Astrocyte of the spinal cord (primary cell): ENCODE measurements around the gene NOS1AP.

Source experiments
- DNase-seq: peaks from one replicate; pipeline ENCODE4 v3.0.0; 2011; ENCODE audit warnings: low read depth, low spot score
- H3K4me3 ChIP-seq: 2 replicates; pipeline ENCODE4 v1.5.1; 2011; ENCODE audit warnings: low read depth, mild to moderate bottlenecking, low read length, moderate library complexity
- in situ Hi-C: cut with HindIII; loops from 2 replicates; pipeline ENCODE4 v1.10.0; 2017; ENCODE audit warnings: low sequenced_read_pairs
- TF ChIP-seq, protein P1 (sequence below): IDR thresholded peaks from 2 replicates; pipeline ENCODE4 v1.5.1; 2012; ENCODE audit warnings: low read depth, mild to moderate bottlenecking, low read length, inconsistent platforms

The NOS1AP gene

DNA sequence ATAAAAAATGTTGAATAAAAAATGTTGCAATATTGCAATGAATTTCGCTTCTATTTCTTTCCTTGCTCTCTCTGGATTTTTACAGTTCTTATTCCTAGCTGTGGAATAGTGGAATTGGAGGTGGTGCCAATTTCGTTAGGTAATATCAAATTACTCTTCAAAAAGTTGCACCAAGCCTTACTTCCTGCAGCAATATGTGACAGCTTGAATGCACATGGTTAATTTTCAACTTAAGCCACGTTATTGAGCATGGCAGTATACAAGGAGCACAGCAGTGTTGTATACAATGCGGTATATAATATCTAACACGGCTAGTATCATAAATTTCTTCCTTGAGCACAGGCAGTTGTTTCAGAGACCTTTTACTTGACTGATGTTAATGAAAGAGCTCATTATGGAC lies 152.5 kb downstream of the NOS1AP start:
- in situ Hi-C loops: no loop called here
- TF ChIP-seq, protein P1, sequence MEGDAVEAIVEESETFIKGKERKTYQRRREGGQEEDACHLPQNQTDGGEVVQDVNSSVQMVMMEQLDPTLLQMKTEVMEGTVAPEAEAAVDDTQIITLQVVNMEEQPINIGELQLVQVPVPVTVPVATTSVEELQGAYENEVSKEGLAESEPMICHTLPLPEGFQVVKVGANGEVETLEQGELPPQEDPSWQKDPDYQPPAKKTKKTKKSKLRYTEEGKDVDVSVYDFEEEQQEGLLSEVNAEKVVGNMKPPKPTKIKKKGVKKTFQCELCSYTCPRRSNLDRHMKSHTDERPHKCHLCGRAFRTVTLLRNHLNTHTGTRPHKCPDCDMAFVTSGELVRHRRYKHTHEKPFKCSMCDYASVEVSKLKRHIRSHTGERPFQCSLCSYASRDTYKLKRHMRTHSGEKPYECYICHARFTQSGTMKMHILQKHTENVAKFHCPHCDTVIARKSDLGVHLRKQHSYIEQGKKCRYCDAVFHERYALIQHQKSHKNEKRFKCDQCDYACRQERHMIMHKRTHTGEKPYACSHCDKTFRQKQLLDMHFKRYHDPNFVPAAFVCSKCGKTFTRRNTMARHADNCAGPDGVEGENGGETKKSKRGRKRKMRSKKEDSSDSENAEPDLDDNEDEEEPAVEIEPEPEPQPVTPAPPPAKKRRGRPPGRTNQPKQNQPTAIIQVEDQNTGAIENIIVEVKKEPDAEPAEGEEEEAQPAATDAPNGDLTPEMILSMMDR: no peak
- no peak overlapping the region for H3K4me3 ChIP-seq
- DNase-seq: no peak

DNA sequence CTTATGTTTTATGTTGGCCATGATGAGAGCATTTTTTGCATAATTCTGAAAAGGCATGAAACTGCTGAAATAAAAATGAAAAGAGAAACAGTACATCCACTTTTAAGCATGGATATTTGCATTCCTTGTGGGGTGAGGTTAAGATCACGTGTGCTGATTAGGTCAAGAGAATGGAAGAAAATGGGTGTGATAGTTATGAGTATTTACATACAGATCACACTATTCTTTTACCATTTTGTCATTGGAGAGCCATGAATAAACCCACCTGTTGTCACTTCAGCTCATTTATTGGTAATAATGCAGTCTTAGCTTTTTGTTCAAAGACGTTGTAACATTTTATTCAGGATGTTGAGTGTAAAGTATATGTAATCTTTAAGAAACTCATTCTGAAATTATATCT lies 153.2 kb downstream of the NOS1AP start:
- no peak overlapping the region for H3K4me3 ChIP-seq
- DNase-seq: no peak
- TF ChIP-seq, protein P1: no peak
- in situ Hi-C loops: no loop called here

DNA sequence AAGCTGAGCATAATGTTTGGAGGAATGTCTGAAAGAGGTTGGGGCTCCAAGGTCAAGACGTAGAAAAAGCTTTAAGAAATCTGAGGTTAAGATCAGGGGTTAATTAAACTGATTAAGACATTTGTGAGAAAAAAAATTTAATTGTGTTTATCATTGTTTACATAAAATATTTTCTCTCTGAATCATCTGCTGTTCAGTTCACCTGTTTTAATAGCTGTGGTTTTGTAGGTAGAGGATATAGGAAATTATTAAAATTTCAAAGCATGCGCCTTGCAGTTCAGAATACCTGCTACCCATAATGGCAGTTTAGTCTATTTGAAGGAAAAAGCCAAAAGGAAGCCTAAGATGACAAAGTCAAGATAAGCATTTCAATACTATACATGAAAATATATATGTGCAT lies 154.0 kb downstream of the NOS1AP start:
- no peak overlapping the region for H3K4me3 ChIP-seq
- no peak for DNase-seq
- in situ Hi-C loops: no loop called here
- TF ChIP-seq, protein P1: no peak

DNA sequence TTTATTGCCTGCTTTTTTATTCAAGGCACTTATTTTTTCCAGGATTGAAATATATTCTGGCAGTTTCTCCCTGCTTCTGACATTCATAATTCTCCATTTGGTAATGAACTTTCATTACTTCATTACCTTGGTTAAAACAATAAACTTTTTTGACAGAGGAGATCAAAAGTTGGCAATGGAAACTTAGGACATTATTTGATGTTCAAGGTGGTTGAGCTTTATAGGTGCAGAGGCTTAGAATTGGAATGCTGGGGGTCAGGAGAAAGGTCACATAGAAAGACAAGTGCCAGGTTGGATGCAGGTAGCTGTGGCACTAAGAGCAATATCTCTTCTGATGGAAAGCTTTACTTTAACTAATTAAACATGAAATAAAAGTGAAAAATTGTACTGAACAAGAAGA lies 154.8 kb downstream of the NOS1AP start:
- in situ Hi-C loops: no loop called here
- TF ChIP-seq, protein P1: no peak
- no peak overlapping the region for H3K4me3 ChIP-seq
- no peak for DNase-seq

DNA sequence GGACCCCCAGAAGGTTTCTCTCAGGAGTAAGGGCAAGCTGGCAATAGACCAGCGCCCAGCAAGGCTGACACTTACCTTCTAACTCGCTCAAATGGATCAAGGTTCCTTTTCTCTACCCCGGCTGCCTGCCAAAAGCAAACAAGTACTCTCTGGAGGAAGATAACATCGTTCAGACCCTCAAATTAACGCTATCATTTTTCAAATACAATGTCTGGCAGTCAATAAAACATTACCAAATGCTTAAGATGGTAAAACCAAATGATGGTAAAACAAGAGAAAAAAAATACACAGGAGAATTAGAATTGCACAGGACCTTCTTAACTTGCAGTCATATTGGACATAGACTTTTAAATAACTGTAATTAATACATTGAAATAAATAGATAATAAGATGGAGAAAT lies 159.1 kb downstream of the NOS1AP start:
- H3K4me3 ChIP-seq: no peak overlapping the region
- no peak for DNase-seq
- TF ChIP-seq, protein P1: no peak

DNA sequence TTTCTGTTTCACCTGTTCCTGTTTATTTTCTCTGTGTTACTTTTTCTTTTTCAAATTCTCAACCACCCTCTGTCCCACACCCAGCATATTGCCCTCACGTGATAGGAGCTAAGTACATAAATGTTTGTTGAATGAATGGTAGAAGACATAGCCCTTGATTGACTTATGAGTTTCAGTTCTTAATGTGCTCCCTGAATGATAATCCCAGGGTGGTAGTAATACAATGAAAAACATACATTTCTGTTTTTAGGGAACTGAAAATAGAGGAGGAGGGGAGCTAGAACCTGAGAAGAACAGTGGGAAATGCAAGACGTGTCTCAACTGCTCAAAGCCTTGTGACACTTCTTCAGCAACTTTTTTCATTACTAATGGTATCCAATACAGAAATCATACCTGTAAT lies 160.1 kb downstream of the NOS1AP start:
- no peak overlapping the region for H3K4me3 ChIP-seq
- no peak for DNase-seq
- TF ChIP-seq, protein P1: no peak
- in situ Hi-C loops: no loop called here

More for the DNA sequence above, 159.1 kb downstream of the NOS1AP start:
- in situ Hi-C loops: no loop called here

DNA sequence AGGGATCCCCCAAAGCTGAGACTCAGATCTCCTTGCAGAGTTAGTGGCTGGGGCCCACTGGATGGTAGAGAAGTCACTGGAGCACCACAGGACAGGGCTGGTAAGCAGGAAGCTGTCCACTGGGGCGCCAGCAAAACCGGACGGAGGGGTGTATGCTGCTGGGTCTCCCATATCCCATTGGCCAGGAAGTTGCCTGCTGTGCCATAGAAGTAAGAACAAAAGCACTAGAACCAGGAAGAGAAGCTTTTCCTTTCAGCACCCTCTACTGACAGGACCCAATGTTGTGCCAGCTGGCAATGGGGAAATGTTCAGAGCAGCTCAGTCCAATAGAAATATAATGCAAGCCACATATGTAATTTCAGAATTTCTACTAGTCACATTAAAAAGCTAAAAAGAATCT lies 160.6 kb downstream of the NOS1AP start:
- no peak overlapping the region for H3K4me3 ChIP-seq
- TF ChIP-seq, protein P1: peak; percentile 34
- in situ Hi-C loops: no loop called here
- peak; percentile 21 for DNase-seq
